ENCODE results near the gene NDST3.

DNA sequence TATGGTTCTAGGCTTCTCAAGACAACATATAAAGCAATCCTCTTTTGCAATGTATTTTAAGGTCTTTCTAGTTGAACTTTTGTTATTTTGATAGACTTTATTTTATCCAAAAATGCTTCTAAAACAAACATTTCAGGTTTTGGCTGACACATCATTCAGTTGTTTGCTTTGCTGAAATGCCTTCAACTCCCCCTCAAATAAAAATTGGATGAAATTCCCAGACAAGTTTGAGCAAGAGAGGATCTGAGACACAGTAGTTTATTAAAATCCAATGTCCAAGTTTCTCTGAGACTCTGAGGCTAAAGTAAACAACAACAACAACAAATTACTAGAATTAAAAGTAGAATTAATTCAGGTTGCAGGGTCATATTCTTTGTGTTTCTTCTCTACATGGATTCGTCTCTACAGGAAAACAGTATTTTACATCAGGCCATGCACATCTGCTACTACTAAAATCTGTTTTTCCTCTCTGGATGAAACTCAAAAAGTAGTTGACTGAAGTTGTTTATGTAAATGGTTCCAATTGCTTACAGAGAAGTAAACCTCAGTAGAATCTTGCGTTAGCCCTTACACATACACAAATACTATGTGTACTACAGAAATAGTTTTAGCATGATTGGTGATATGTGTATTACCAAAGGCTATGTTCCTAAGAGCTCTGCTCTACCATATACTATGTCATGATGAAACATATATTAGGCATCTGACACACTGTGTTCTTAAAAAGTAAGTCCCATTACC lies 253.6 kb downstream of the NDST3 start:
- TF ChIP-seq, protein P1, sequence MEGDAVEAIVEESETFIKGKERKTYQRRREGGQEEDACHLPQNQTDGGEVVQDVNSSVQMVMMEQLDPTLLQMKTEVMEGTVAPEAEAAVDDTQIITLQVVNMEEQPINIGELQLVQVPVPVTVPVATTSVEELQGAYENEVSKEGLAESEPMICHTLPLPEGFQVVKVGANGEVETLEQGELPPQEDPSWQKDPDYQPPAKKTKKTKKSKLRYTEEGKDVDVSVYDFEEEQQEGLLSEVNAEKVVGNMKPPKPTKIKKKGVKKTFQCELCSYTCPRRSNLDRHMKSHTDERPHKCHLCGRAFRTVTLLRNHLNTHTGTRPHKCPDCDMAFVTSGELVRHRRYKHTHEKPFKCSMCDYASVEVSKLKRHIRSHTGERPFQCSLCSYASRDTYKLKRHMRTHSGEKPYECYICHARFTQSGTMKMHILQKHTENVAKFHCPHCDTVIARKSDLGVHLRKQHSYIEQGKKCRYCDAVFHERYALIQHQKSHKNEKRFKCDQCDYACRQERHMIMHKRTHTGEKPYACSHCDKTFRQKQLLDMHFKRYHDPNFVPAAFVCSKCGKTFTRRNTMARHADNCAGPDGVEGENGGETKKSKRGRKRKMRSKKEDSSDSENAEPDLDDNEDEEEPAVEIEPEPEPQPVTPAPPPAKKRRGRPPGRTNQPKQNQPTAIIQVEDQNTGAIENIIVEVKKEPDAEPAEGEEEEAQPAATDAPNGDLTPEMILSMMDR (IDR thresholded peaks at IDR 0.05) = no peak
- TF ChIP-seq REST (IDR thresholded peaks at IDR 0.05; ENCODE audit: insufficient read depth in 1 of 2, low read depth in 2 of 2, low read length in 1 of 2) (no peak), POLR2AphosphoS5 (IDR thresholded peaks at IDR 0.05; ENCODE audit: low read depth, low read length) (no peak)

All from Panc1 (cell line).